Measurements from ENCODE around the gene TPCN2. TPM values are rescaled to one million over a fixed set of nuclear protein-coding genes. Genes with fewer than 3 reads are reported as not detected.

Gene TPCN2
- polyA plus RNA-seq, 3 donors: 29.3 to 52.8 (median 31.5) TPM

DNA sequence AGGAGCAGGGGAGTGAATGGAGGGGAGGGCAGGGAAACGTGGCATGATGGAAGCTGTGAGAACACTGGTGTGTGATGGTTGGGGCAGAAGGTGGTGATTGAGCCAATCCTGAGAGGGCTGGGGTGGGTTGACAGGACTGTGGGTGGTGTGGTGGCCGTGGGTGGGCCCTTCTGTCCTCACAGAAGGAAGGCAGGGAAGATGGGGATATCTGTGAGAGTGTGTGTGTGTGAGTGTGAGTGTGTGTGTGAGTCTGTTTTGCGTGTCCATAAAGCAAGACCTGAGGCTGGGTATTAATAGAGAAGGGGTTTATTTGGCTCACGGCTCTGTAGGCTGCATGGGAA is 13.0 kb downstream of the TPCN2 start:
- H3K9me3 ChIP-seq (replicated peaks in 1 of 2; ENCODE audit: control insufficient read depth in 1 of 2, insufficient read depth in 1 of 2, low read length in 2 of 2): no peaks in the 10 kb centered on the region
- H4K20me1 ChIP-seq (ENCODE audit: insufficient read depth, low read length): peaks cover 98% of the 10 kb centered on the region
- H3K4me2 ChIP-seq (replicated peaks; ENCODE audit: extremely low read depth, low read length, poor library complexity, severe bottlenecking): no peak overlapping the region
- H3K9me3 Mint-ChIP-seq: no peaks in the 10 kb centered on the region
- no peak overlapping the region for H3K4me3 Mint-ChIP-seq
- no peaks in the 10 kb centered on the region for H3K27me3 ChIP-seq (ENCODE audit: control insufficient read depth in 2 of 2, insufficient read depth in 2 of 2, low read length in 2 of 2)
- TF ChIP-seq, protein P1, sequence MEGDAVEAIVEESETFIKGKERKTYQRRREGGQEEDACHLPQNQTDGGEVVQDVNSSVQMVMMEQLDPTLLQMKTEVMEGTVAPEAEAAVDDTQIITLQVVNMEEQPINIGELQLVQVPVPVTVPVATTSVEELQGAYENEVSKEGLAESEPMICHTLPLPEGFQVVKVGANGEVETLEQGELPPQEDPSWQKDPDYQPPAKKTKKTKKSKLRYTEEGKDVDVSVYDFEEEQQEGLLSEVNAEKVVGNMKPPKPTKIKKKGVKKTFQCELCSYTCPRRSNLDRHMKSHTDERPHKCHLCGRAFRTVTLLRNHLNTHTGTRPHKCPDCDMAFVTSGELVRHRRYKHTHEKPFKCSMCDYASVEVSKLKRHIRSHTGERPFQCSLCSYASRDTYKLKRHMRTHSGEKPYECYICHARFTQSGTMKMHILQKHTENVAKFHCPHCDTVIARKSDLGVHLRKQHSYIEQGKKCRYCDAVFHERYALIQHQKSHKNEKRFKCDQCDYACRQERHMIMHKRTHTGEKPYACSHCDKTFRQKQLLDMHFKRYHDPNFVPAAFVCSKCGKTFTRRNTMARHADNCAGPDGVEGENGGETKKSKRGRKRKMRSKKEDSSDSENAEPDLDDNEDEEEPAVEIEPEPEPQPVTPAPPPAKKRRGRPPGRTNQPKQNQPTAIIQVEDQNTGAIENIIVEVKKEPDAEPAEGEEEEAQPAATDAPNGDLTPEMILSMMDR (IDR thresholded peaks at IDR 0.05): no peak
- no peak overlapping the region for H3K9ac ChIP-seq (ENCODE audit: insufficient read depth, low read length, poor library complexity, severe bottlenecking)
- H3K79me2 ChIP-seq (ENCODE audit: insufficient read depth, low read length): peaks cover 96% of the 10 kb centered on the region
- H3K4me1 Mint-ChIP-seq: peaks cover 2% of the 10 kb centered on the region
- DNase-seq: no peak
- H3K27me3 Mint-ChIP-seq (ENCODE audit: low read depth in 3 of 3): peaks cover 0 to 2% (median 2%) of the 10 kb centered on the region in 3 donors
- WGBS (ENCODE audit: insufficient coverage): 95% methylated on average over 4 of the region's 4 CpGs
- peak overlapping the region in 3 of 7 donors; percentile 38 to 86 (median 59) for H3K27ac Mint-ChIP-seq
- no peak overlapping the region for H2AFZ ChIP-seq (ENCODE audit: insufficient read depth, low read depth, low read length, poor library complexity, severe bottlenecking)
- H3K4me3 ChIP-seq (replicated peaks in 1 of 3; ENCODE audit: low read depth in 2 of 3, low read length in 3 of 3): no peak overlapping the region
- peaks cover 92 to 97% of the 10 kb centered on the region in 2 donors for H3K36me3 ChIP-seq (replicated peaks in 1 of 2; ENCODE audit: control insufficient read depth in 1 of 2, insufficient read depth in 2 of 2, low read length in 2 of 2)
- H3K36me3 Mint-ChIP-seq: peaks cover 57 to 69% of the 10 kb centered on the region in 2 donors
- peak overlapping the region in 1 of 2 donors; percentile 20 for H3K27ac ChIP-seq (ENCODE audit: low read depth in 1 of 2, low read length in 2 of 2)
- H3K4me1 ChIP-seq (ENCODE audit: control insufficient read depth in 1 of 2, insufficient read depth in 2 of 2, low read length in 2 of 2): no peaks in the 10 kb centered on the region
- intact Hi-C loops (cut with micrococcal nuclease): no loop called here

DNA sequence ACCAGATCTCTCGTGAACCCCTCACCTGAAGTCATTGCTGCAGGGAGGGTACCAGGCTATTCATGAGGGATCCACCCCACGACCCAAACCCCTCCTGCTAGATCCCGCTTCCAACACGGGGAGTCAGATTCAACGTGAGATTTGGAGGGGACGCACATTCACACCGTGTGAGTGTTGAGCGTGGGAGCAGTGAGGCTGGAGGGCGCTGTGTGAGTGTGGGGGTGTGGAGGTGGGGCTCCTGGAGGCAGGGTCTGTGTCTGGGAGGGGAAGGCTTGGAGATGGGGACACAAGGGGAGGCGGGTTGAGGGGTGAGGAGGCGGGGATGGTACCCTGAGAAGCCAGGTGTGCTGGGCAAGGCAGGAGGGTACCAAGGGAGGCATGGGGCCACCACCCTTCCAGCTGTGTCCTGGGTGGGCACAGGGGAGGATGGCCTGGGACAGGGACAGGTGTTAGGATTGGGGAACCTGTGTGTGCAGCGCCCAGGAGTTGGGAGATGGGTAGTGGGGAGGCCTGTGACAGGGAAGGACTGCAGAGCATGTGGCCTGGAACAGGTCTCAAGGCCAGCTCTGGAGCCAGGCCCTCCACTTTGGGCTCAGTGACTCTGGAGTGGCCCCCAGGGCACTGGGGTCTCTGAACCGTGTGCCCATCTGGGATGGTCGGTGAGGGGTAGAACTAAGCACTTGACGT is 13.6 kb downstream of the TPCN2 start:
- peak overlapping the region in 3 of 7 donors; percentile 38 to 87 (median 86) for H3K27ac Mint-ChIP-seq
- Histone ChIP-seq H3K4me2 (replicated peaks; ENCODE audit: extremely low read depth, low read length, poor library complexity, severe bottlenecking) (no peak overlapping the region), H3K27me3 (ENCODE audit: control insufficient read depth in 2 of 2, insufficient read depth in 2 of 2, low read length in 2 of 2) (no peaks in the 10 kb centered on the region), H3K27ac (ENCODE audit: low read depth in 1 of 2, low read length in 2 of 2) (peak overlapping the region in 1 of 2 donors; percentile 20), H3K79me2 (ENCODE audit: insufficient read depth, low read length) (peaks cover 93% of the 10 kb centered on the region), H3K4me1 (ENCODE audit: control insufficient read depth in 1 of 2, insufficient read depth in 2 of 2, low read length in 2 of 2) (no peaks in the 10 kb centered on the region), H3K36me3 (replicated peaks in 1 of 2; ENCODE audit: control insufficient read depth in 1 of 2, insufficient read depth in 2 of 2, low read length in 2 of 2) (peaks cover 97 to 98% of the 10 kb centered on the region in 2 donors), H3K9me3 (replicated peaks in 1 of 2; ENCODE audit: control insufficient read depth in 1 of 2, insufficient read depth in 1 of 2, low read length in 2 of 2) (no peaks in the 10 kb centered on the region), H2AFZ (ENCODE audit: insufficient read depth, low read depth, low read length, poor library complexity, severe bottlenecking) (no peak overlapping the region), H3K4me3 (replicated peaks in 1 of 3; ENCODE audit: low read depth in 2 of 3, low read length in 3 of 3) (no peak overlapping the region), H3K9ac (ENCODE audit: insufficient read depth, low read length, poor library complexity, severe bottlenecking) (no peak overlapping the region), H4K20me1 (ENCODE audit: insufficient read depth, low read length) (peaks cover 99% of the 10 kb centered on the region)
- H3K4me1 Mint-ChIP-seq: peaks cover 2% of the 10 kb centered on the region
- no peak for DNase-seq
- intact Hi-C loops (cut with micrococcal nuclease): no loop called here
- 98% methylated on average over 12 of the region's 15 CpGs for WGBS (ENCODE audit: insufficient coverage)
- H3K4me3 Mint-ChIP-seq: no peak overlapping the region
- H3K36me3 Mint-ChIP-seq: peaks cover 54 to 68% of the 10 kb centered on the region in 2 donors
- H3K9me3 Mint-ChIP-seq: no peaks in the 10 kb centered on the region
- TF ChIP-seq, protein P1 (IDR thresholded peaks at IDR 0.05): no peak
- H3K27me3 Mint-ChIP-seq (ENCODE audit: low read depth in 3 of 3): peaks cover 0 to 2% (median 2%) of the 10 kb centered on the region in 3 donors
